PC-9 (cell line): ENCODE data around the gene UCP3.

Experiments used
- CTCF ChIP-seq: fragments of 200-600 bp; sonication (generic); conservative IDR thresholded peaks from 2 replicates; pipeline ENCODE4 v1.6.1; 2017; ENCODE audit warnings: mixed run types, antibody characterized with exemption, mild to moderate bottlenecking, moderate library complexity
- EZH2 ChIP-seq: fragments of 200-600 bp; sonication (generic); IDR thresholded peaks from 2 replicates; pipeline ENCODE4 v1.8.0; 2017; ENCODE audit warnings: antibody characterized with exemption, low read depth

GRCh38 chr11:74024261-74025029, 15.6 kb upstream of the UCP3 start:
- TF ChIP-seq CTCF: no peak
- no peak for TF ChIP-seq EZH2
